K562 (cell line): Measurements from ENCODE around the gene HSPA1B. TPM values are rescaled to one million over a fixed set of nuclear protein-coding genes. Genes with fewer than 3 reads are reported as not detected.

Source experiments
- KLF13 ChIP-seq: fragments of 450-650 bp; IDR thresholded peaks from 2 replicates; pipeline ENCODE4 v1.6.1; 2016; ENCODE audit warnings: missing genetic modification characterization, low read depth, mild to moderate bottlenecking, missing compliant biosample characterization, moderate library complexity, borderline replicate concordance
- PHB2 ChIP-seq: fragments of 450-650 bp; IDR thresholded peaks from 2 replicates; pipeline ENCODE4 v1.6.1; 2017; ENCODE audit warnings: low read depth
- POLR3A ChIP-seq: IDR thresholded peaks from 2 replicates; pipeline ENCODE4 v1.6.1; 2011; ENCODE audit warnings: borderline replicate concordance, mild to moderate bottlenecking, moderate library complexity; ENCODE audit not compliant: insufficient read length, insufficient read depth; ENCODE audit errors: extremely low read depth
- POLR3G ChIP-seq: IDR thresholded peaks from 2 replicates; pipeline ENCODE4 v1.6.1; 2011; ENCODE audit not compliant: insufficient read length, insufficient replicate concordance; ENCODE audit errors: extremely low read depth
- RBBP5 ChIP-seq: fragments of 200-600 bp; sonication (generic); IDR thresholded peaks from 2 replicates; pipeline ENCODE4 v1.6.1; 2012; ENCODE audit warnings: borderline replicate concordance, mild to moderate bottlenecking, low read length, control low read depth, inconsistent platforms; ENCODE audit not compliant: insufficient read depth, poor library complexity, severe bottlenecking
- SAFB2 ChIP-seq: fragments of 200-400 bp; formaldehyde crosslinking; IDR thresholded peaks from 2 replicates; pipeline ENCODE4 v1.6.1; 2018; ENCODE audit warnings: borderline replicate concordance, low read length, low read depth, moderate library complexity; ENCODE audit not compliant: severe bottlenecking
- TAF7 ChIP-seq: fragments of 450-650 bp; IDR thresholded peaks from 2 replicates; pipeline ENCODE4 v1.6.1; 2016; ENCODE audit warnings: missing genetic modification characterization, missing compliant biosample characterization
- ZFP30 ChIP-seq: fragments of 250-450 bp; sonication (Bioruptor Pico); IDR thresholded peaks from 2 replicates; pipeline ENCODE4 v1.8.0; 2022; ENCODE audit warnings: moderate library complexity, mild to moderate bottlenecking, inconsistent platforms, borderline replicate concordance
- ZNF212 ChIP-seq: fragments of 450-650 bp; formaldehyde crosslinking; IDR thresholded peaks from 2 replicates; pipeline ENCODE4 v1.4.0; 2020; ENCODE audit warnings: mild to moderate bottlenecking
- polyA plus RNA-seq, 8 experiments: library from polyadenylated mRNA; depleted of rRNA in 4 of 8; stranded (reverse) in 5 of 8; unstranded in 3 of 8; fragments of >200 nt; fragmentation: Nextera tagmentation in 2 of 8; fragmentation: Illumina TruSeq in 1 of 8; extraction: Ambion mirVana in 2 of 8; extraction: Trizol in 1 of 8; gene quantifications; 2 replicates each; pipeline versions ENCODE4 v1.2.1 to v1.2.3, GENCODE V29; 2011 to 2014; ENCODE audit warnings: inconsistent platforms in 1 of 8, missing spikeins in 1 of 8
- total RNA-seq, 7 experiments: library from RNA; depleted of rRNA in 6 of 7; stranded (reverse); fragments of >200 nt in 6 of 7; fragmentation: Illumina TruSeq in 2 of 7; extraction: Trizol in 2 of 7; gene quantifications; 2 replicates each; pipeline versions ENCODE4 v1.2.1 to v1.2.3, GENCODE V29; 2011 to 2021; ENCODE audit warnings: low replicate concordance in 1 of 7
- TF ChIP-seq, protein P1 (sequence below): fragments of 450-650 bp; IDR thresholded peaks from 2 replicates; pipeline ENCODE4 v1.7.1; 2018; ENCODE audit warnings: mild to moderate bottlenecking, low read depth; ENCODE audit not compliant: partially characterized antibody
- TF ChIP-seq, protein P2 (sequence below), 2 experiments: fragments of 150-350 bp in 1 of 2; IDR thresholded peaks; 2 replicates each; pipeline ENCODE4 v1.6.1; 2012 to 2016; ENCODE audit warnings: low read depth in 2 of 2, low read length in 2 of 2, mild to moderate bottlenecking in 1 of 2, moderate library complexity in 1 of 2
- TF ChIP-seq, protein P3 (sequence below): fragments of 250-450 bp; sonication (Bioruptor Pico); IDR thresholded peaks from 2 replicates; pipeline ENCODE4 v1.8.0; 2021; ENCODE audit warnings: mild to moderate bottlenecking, moderate library complexity
- TF ChIP-seq, protein P4 (sequence below): sonication (generic); formaldehyde crosslinking; IDR thresholded peaks from 2 replicates; pipeline ENCODE4 v1.8.0; 2023; ENCODE audit warnings: mild to moderate bottlenecking, missing genetic modification reagents
- TF ChIP-seq, protein P5 (sequence below): sonication (generic); formaldehyde crosslinking; IDR thresholded peaks from 2 replicates; pipeline ENCODE4 v1.8.0; 2022; ENCODE audit warnings: mild to moderate bottlenecking, missing genetic modification reagents

The HSPA1B gene
- total and polyA plus RNA-seq, 9 of the 15 experiments (the other 6 are each of a cell fraction or from before 2014, with no cell fraction given): 0.27 to 227 (median 51.2) TPM

DNA sequence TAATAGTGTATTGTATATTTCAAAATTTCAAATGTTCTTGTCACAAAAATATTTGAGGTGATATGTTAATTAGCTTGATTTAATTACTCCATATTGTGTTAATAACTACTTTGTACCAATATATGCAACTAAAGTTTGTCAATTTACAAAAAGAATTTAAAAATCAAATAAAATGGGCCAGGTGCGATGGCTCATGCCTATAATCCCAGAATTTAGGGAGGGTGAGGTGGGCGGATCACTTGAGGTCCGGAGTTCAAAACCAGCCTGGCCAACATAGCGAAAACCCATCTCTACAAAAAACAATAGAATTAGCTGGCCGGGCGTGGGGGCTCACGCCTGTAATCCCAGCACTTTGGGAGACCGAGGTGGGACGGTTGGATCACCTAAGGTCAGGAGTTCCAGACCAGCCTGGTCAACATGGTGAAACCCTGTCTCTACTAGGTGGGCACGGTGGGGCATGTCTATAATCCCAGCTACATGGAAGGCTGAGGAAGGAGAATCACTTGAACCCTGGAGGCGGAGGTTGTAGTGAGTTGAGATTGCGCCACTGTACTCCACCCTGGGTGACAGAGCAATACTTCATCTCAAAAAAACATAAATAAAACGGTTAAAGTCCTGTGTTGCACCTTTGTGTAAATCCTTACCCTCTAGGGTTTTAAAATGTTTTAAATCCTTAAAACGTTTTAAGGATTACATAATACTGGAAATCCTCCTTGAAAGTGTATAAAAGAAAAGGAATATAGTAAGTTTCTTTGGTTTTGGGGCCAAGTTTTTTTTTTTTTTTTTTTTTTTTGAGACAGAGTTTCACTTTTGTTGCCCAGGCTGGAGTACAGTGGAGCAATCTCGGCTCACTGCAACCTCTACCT is 4.0 kb downstream of the HSPA1B start (continued):
- TF ChIP-seq, protein P1, sequence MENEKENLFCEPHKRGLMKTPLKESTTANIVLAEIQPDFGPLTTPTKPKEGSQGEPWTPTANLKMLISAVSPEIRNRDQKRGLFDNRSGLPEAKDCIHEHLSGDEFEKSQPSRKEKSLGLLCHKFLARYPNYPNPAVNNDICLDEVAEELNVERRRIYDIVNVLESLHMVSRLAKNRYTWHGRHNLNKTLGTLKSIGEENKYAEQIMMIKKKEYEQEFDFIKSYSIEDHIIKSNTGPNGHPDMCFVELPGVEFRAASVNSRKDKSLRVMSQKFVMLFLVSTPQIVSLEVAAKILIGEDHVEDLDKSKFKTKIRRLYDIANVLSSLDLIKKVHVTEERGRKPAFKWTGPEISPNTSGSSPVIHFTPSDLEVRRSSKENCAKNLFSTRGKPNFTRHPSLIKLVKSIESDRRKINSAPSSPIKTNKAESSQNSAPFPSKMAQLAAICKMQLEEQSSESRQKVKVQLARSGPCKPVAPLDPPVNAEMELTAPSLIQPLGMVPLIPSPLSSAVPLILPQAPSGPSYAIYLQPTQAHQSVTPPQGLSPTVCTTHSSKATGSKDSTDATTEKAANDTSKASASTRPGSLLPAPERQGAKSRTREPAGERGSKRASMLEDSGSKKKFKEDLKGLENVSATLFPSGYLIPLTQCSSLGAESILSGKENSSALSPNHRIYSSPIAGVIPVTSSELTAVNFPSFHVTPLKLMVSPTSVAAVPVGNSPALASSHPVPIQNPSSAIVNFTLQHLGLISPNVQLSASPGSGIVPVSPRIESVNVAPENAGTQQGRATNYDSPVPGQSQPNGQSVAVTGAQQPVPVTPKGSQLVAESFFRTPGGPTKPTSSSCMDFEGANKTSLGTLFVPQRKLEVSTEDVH: no peak
- TF ChIP-seq, protein P2, sequence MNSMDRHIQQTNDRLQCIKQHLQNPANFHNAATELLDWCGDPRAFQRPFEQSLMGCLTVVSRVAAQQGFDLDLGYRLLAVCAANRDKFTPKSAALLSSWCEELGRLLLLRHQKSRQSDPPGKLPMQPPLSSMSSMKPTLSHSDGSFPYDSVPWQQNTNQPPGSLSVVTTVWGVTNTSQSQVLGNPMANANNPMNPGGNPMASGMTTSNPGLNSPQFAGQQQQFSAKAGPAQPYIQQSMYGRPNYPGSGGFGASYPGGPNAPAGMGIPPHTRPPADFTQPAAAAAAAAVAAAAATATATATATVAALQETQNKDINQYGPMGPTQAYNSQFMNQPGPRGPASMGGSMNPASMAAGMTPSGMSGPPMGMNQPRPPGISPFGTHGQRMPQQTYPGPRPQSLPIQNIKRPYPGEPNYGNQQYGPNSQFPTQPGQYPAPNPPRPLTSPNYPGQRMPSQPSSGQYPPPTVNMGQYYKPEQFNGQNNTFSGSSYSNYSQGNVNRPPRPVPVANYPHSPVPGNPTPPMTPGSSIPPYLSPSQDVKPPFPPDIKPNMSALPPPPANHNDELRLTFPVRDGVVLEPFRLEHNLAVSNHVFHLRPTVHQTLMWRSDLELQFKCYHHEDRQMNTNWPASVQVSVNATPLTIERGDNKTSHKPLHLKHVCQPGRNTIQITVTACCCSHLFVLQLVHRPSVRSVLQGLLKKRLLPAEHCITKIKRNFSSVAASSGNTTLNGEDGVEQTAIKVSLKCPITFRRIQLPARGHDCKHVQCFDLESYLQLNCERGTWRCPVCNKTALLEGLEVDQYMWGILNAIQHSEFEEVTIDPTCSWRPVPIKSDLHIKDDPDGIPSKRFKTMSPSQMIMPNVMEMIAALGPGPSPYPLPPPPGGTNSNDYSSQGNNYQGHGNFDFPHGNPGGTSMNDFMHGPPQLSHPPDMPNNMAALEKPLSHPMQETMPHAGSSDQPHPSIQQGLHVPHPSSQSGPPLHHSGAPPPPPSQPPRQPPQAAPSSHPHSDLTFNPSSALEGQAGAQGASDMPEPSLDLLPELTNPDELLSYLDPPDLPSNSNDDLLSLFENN (IDR thresholded peaks at IDR 0.05; ENCODE audit: low read depth in 2 of 2, low read length in 2 of 2): no peak
- TF ChIP-seq SAFB2 (no peak), POLR3G (no peak), TAF7 (tag) (no peak), ZFP30 (CRISPR knock-in tag) (0 out of 2 replicates have a peak, but pooled peaks have one; percentile 37), PHB2 (no peak), RBBP5 (no peak), POLR3A (no peak), ZNF212 (no peak), KLF13 (tag) (0 out of 2 replicates have a peak, but pooled peaks have one; percentile 23)
- TF ChIP-seq, protein P3, sequence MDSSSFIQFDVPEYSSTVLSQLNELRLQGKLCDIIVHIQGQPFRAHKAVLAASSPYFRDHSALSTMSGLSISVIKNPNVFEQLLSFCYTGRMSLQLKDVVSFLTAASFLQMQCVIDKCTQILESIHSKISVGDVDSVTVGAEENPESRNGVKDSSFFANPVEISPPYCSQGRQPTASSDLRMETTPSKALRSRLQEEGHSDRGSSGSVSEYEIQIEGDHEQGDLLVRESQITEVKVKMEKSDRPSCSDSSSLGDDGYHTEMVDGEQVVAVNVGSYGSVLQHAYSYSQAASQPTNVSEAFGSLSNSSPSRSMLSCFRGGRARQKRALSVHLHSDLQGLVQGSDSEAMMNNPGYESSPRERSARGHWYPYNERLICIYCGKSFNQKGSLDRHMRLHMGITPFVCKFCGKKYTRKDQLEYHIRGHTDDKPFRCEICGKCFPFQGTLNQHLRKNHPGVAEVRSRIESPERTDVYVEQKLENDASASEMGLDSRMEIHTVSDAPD (CRISPR knock-in tag): no peak
- TF ChIP-seq, protein P4, sequence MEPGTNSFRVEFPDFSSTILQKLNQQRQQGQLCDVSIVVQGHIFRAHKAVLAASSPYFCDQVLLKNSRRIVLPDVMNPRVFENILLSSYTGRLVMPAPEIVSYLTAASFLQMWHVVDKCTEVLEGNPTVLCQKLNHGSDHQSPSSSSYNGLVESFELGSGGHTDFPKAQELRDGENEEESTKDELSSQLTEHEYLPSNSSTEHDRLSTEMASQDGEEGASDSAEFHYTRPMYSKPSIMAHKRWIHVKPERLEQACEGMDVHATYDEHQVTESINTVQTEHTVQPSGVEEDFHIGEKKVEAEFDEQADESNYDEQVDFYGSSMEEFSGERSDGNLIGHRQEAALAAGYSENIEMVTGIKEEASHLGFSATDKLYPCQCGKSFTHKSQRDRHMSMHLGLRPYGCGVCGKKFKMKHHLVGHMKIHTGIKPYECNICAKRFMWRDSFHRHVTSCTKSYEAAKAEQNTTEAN: 0 out of 2 replicates have a peak, but pooled peaks have one; percentile 13
- TF ChIP-seq, protein P5, sequence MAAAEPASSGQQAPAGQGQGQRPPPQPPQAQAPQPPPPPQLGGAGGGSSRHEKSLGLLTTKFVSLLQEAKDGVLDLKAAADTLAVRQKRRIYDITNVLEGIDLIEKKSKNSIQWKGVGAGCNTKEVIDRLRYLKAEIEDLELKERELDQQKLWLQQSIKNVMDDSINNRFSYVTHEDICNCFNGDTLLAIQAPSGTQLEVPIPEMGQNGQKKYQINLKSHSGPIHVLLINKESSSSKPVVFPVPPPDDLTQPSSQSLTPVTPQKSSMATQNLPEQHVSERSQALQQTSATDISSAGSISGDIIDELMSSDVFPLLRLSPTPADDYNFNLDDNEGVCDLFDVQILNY (CRISPR knock-in tag): no peak
